Astrocyte (in vitro differentiated cells and primary cell): ENCODE measurements around the gene EIF4A2. TPM values are rescaled to one million over a fixed set of nuclear protein-coding genes. Genes with fewer than 3 reads are reported as not detected.
A peak's percentile ranks its signal among the peaks of the same experiment; 100 is the strongest.

Source experiments
- DNase-seq: peaks from one replicate; pipeline ENCODE4 v3.0.0-alpha.2; 2010; ENCODE audit warnings: low read depth
- FAIRE-seq: peaks from 2 replicates; lab custom pipeline; 2011; peaks lifted over from hg19 to GRCh38; lab: Jason Lieb, UNC
- H2AFZ ChIP-seq: 2 replicates; pipeline ENCODE4 v1.6.0; 2012; ENCODE audit warnings: low read depth, low read length, inconsistent platforms
- H3K27ac ChIP-seq: 2 replicates; pipeline ENCODE4 v1.5.1; 2011; ENCODE audit warnings: low read depth, low read length, inconsistent platforms
- H3K27me3 ChIP-seq: 2 replicates; pipeline ENCODE4 v1.6.0; 2011; ENCODE audit warnings: low read length, inconsistent platforms; ENCODE audit not compliant: insufficient read depth
- H3K36me3 ChIP-seq: 2 replicates; pipeline ENCODE4 v1.5.1; 2011; ENCODE audit warnings: low read length, inconsistent platforms; ENCODE audit not compliant: insufficient read depth
- H3K4me1 ChIP-seq: 2 replicates; pipeline ENCODE4 v1.5.1; 2011; ENCODE audit warnings: low read length, inconsistent platforms; ENCODE audit not compliant: insufficient read depth
- H3K4me2 ChIP-seq: 2 replicates; pipeline ENCODE4 v1.6.0; 2012; ENCODE audit warnings: low read length, inconsistent platforms
- H3K4me3 ChIP-seq: 2 replicates; pipeline ENCODE4 v1.5.1; 2011; ENCODE audit warnings: low read depth, mild to moderate bottlenecking, low read length, inconsistent platforms; ENCODE audit not compliant: insufficient read depth
- H3K79me2 ChIP-seq: 2 replicates; pipeline ENCODE4 v1.6.0; 2012; ENCODE audit warnings: mild to moderate bottlenecking, low read length, inconsistent platforms; ENCODE audit not compliant: insufficient read depth
- H3K9ac ChIP-seq: 2 replicates; pipeline ENCODE4 v1.6.0; 2012; ENCODE audit warnings: mild to moderate bottlenecking, low read length, inconsistent platforms
- H3K9me3 ChIP-seq: 2 replicates; pipeline ENCODE4 v1.5.1; 2012; ENCODE audit warnings: low read depth, mild to moderate bottlenecking, low read length, inconsistent platforms; ENCODE audit not compliant: insufficient read depth
- H4K20me1 ChIP-seq: 2 replicates; pipeline ENCODE4 v1.6.0; 2012; ENCODE audit warnings: low read length, inconsistent platforms; ENCODE audit not compliant: insufficient read depth
- H3K27ac Mint-ChIP-seq: one replicate; pipeline ENCODE4 v1.8.0; 2021; ENCODE audit warnings: mild to moderate bottlenecking, mixed read lengths; ENCODE audit not compliant: unreplicated experiment
- H3K27me3 Mint-ChIP-seq: one replicate; pipeline ENCODE4 v1.8.0; 2021; ENCODE audit warnings: low read depth, mixed read lengths; ENCODE audit not compliant: unreplicated experiment
- H3K36me3 Mint-ChIP-seq: one replicate; pipeline ENCODE4 v1.8.0; 2021; ENCODE audit warnings: low read depth, mixed read lengths; ENCODE audit not compliant: unreplicated experiment
- H3K4me1 Mint-ChIP-seq: one replicate; pipeline ENCODE4 v1.8.0; 2021; ENCODE audit warnings: low read depth, mixed read lengths; ENCODE audit not compliant: unreplicated experiment
- H3K4me3 Mint-ChIP-seq: one replicate; pipeline ENCODE4 v1.8.0; 2021; ENCODE audit warnings: mild to moderate bottlenecking, moderate library complexity, mixed read lengths; ENCODE audit not compliant: unreplicated experiment
- H3K9me3 Mint-ChIP-seq: one replicate; pipeline ENCODE4 v1.8.0; 2021; ENCODE audit warnings: mild to moderate bottlenecking, mixed read lengths; ENCODE audit not compliant: unreplicated experiment
- CTCF ChIP-seq: IDR thresholded peaks from 2 replicates; pipeline ENCODE4 v1.5.1; 2011; ENCODE audit warnings: low read depth, mild to moderate bottlenecking, inconsistent platforms, low read length, moderate library complexity; ENCODE audit not compliant: insufficient read depth
- EZH2 ChIP-seq: IDR thresholded peaks from 2 replicates; pipeline ENCODE4 v1.6.1; 2012; ENCODE audit warnings: mild to moderate bottlenecking, low read length, inconsistent platforms; ENCODE audit not compliant: insufficient read depth
- total RNA-seq: library from RNA; stranded (reverse); gene quantifications from 2 replicates; pipeline ENCODE4 v1.2.1, GENCODE V29; 2021

The EIF4A2 gene
- total RNA-seq, 1 donor from 2014 or later = 323 TPM

- peak overlapping the region; percentile 98 for H3K4me3 Mint-ChIP-seq
- no peaks in the 10 kb centered on the region for H3K27me3 Mint-ChIP-seq
- Histone ChIP-seq H3K4me1 (peaks cover 20% of the 10 kb centered on the region), H2AFZ (no peak overlapping the region), H4K20me1 (peaks cover 80% of the 10 kb centered on the region), H3K4me3 (peak overlapping the region; percentile 100), H3K4me2 (peak overlapping the region; percentile 93), H3K27ac (no peak overlapping the region), H3K79me2 (peaks cover 59% of the 10 kb centered on the region), H3K9me3 (no peaks in the 10 kb centered on the region), H3K36me3 (peaks cover 57% of the 10 kb centered on the region), H3K9ac (peak overlapping the region; percentile 100), H3K27me3 (no peaks in the 10 kb centered on the region)
- TF ChIP-seq CTCF = no peak
- no peak for TF ChIP-seq EZH2
- peaks cover 30% of the 10 kb centered on the region for H3K4me1 Mint-ChIP-seq
- no peak for DNase-seq
- no peak for FAIRE-seq
- H3K9me3 Mint-ChIP-seq = no peaks in the 10 kb centered on the region
- H3K36me3 Mint-ChIP-seq = peaks cover 38% of the 10 kb centered on the region
- peak overlapping the region; percentile 74 for H3K27ac Mint-ChIP-seq
These were observed 4.5 kb downstream of the EIF4A2 start for GRCh38 chr3:186787642-186788481.

- H3K27me3 Mint-ChIP-seq = no peaks in the 10 kb centered on the region
- TF ChIP-seq CTCF (no peak), EZH2 (no peak)
- FAIRE-seq = no peak
- H3K27ac Mint-ChIP-seq = peak overlapping the region; percentile 74
- Histone ChIP-seq H3K36me3 (peaks cover 57% of the 10 kb centered on the region), H3K79me2 (peaks cover 54% of the 10 kb centered on the region), H3K9ac (peak overlapping the region; percentile 28), H3K4me3 (no peak overlapping the region), H4K20me1 (peaks cover 77% of the 10 kb centered on the region), H3K27me3 (no peaks in the 10 kb centered on the region), H2AFZ (no peak overlapping the region), H3K4me2 (peak overlapping the region; percentile 93), H3K27ac (no peak overlapping the region), H3K4me1 (peaks cover 20% of the 10 kb centered on the region), H3K9me3 (no peaks in the 10 kb centered on the region)
- no peak for DNase-seq
- peaks cover 30% of the 10 kb centered on the region for H3K4me1 Mint-ChIP-seq
- peaks cover 35% of the 10 kb centered on the region for H3K36me3 Mint-ChIP-seq
- no peaks in the 10 kb centered on the region for H3K9me3 Mint-ChIP-seq
- H3K4me3 Mint-ChIP-seq = peak overlapping the region; percentile 98
These were observed 5.3 kb downstream of the EIF4A2 start for GRCh38 chr3:186788482-186789370.
